SW480 (cell line): Measurements from ENCODE around the gene SLC1A4.
"Not testable (repeated sequence)": the region's sequence is repeated elsewhere in the genome, so short reads cannot be mapped to it uniquely, and the experiment has no call there.

Experiments used
- DNase-seq: peaks from one replicate; pipeline ENCODE4 v3.0.0-alpha.2; 2016; ENCODE audit warnings: low spot score

Gene SLC1A4

GRCh38 chr2:65026154-65026553, 37.0 kb downstream of the SLC1A4 start:
- no peak for DNase-seq

- no peak for DNase-seq
These were observed 37.7 kb downstream of the SLC1A4 start for GRCh38 chr2:65026704-65027464.

- DNase-seq, result no peak
These were observed 38.5 kb downstream of the SLC1A4 start for GRCh38 chr2:65027616-65028244.

GRCh38 chr2:65030476-65031332, 41.5 kb downstream of the SLC1A4 start:
- DNase-seq, result no peak

- peak; percentile 69 for DNase-seq
These were observed 42.3 kb downstream of the SLC1A4 start for GRCh38 chr2:65031341-65032018.

- DNase-seq, result no peak
These were observed 43.1 kb downstream of the SLC1A4 start for GRCh38 chr2:65032019-65032975.

- no peak for DNase-seq
These were observed 44.0 kb downstream of the SLC1A4 start for GRCh38 chr2:65033178-65033577.

- DNase-seq, result not testable (repeated sequence)
These were observed 44.5 kb downstream of the SLC1A4 start for GRCh38 chr2:65033667-65034066.

GRCh38 chr2:65035351-65035943, 46.2 kb downstream of the SLC1A4 start:
- DNase-seq, result no peak

GRCh38 chr2:65037178-65037577, 48.0 kb downstream of the SLC1A4 start:
- no peak for DNase-seq

GRCh38 chr2:65039640-65040039, 50.4 kb downstream of the SLC1A4 start:
- no peak for DNase-seq

GRCh38 chr2:65040400-65041261, 51.4 kb downstream of the SLC1A4 start:
- peak; percentile 85 for DNase-seq

- DNase-seq, result no peak
These were observed 53.8 kb downstream of the SLC1A4 start for GRCh38 chr2:65043001-65043400.

- DNase-seq, result no peak
These were observed 55.0 kb downstream of the SLC1A4 start for GRCh38 chr2:65044097-65044735.

- DNase-seq, result no peak
These were observed 56.5 kb downstream of the SLC1A4 start for GRCh38 chr2:65045651-65046050.

GRCh38 chr2:65046633-65047407, 57.6 kb downstream of the SLC1A4 start:
- DNase-seq, result no peak

GRCh38 chr2:65049010-65049639, 59.9 kb downstream of the SLC1A4 start:
- DNase-seq, result peak; percentile 84

- no peak for DNase-seq
These were observed 61.7 kb downstream of the SLC1A4 start for GRCh38 chr2:65050931-65051330.
